Activated CD8-positive, alpha-beta memory T cell treated with anti-CD3 and anti-CD28 coated beads for 4 hours (primary cell): ENCODE measurements around the gene MEIOC.

Experiments used
- DNase-seq, 2 donors: peaks; one replicate each; pipeline ENCODE4 v3.0.0-alpha.2; 2020; ENCODE audit warnings: low read depth in 2 of 2

MEIOC gene

GRCh38 chr17:44708401-44709263 is 52.4 kb downstream of the MEIOC start, which contains the start of gene DBF4B:
DBF4B (plus strand) TSS chr17:44708665; CDS start chr17:44708821, 156 bp downstream.
- peak; percentile 64 to 75 for DNase-seq

- no peak for DNase-seq
Measured at GRCh38 chr17:44719444-44719843, 63.2 kb downstream of the MEIOC start.

- DNase-seq = no peak
Measured at GRCh38 chr17:44722254-44722653, 66.0 kb downstream of the MEIOC start.
